Measurements from ENCODE around the gene CACNB3. TPM values are rescaled to one million over a fixed set of nuclear protein-coding genes. Genes with fewer than 3 reads are reported as not detected.

The CACNB3 gene
- total and polyA plus RNA-seq, 4 donors = 8.3 to 33.1 (median 11.1) TPM

DNA sequence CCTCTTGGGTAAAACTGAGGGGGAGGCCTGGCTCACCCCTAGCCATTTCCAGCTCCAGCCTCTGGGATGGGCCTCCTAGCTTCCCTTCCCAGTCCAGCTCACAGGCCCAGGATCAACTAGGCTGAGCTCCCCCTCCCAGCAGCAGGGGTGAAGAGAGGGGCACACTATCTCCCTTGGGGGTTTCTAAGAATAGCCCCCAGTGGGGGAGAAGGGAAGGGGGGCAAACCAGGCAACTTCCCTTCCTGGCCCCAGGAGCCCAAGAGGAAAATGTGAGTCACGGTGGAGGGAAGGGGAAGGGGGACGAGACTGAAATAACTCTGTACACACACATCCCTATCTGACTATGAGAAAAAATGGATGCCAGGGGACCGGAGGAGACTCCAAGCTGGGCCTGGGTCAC lies 38.4 kb upstream of the CACNB3 start:
- H3K27ac ChIP-seq (ENCODE audit: low read depth in 1 of 2, low read length in 1 of 2) = peak overlapping the region in 1 of 2 donors; percentile 81
- H3K4me3 ChIP-seq = no peak overlapping the region
- no peak overlapping the region for H3K9ac ChIP-seq (ENCODE audit: insufficient read depth in 1 of 2, low read length in 2 of 2)
- H3K4me1 ChIP-seq (ENCODE audit: control insufficient read depth in 5 of 5, insufficient read depth in 5 of 5, low read length in 5 of 5) = peaks cover 0 to 13% (median 0%) of the 10 kb centered on the region in 5 donors
- 28 to 39% methylated on average over 3 of the region's 3 CpGs for WGBS, 2 donors
- ATAC-seq (ENCODE audit: insufficient read depth, low FRiP score) (no peak), DNase-seq (peak in 1 of 3 donors; percentile 35)
- H3K27me3 ChIP-seq (ENCODE audit: control insufficient read depth in 3 of 3, insufficient read depth in 3 of 3, low read length in 2 of 3) = no peaks in the 10 kb centered on the region
- no peak for TF ChIP-seq CTCF (IDR thresholded peaks at IDR 0.05; ENCODE audit: control extremely low read depth, extremely low read depth)
- peaks cover 0 to 24% (median 4%) of the 10 kb centered on the region in 4 donors for H3K36me3 ChIP-seq (ENCODE audit: control insufficient read depth in 4 of 4, insufficient read depth in 4 of 4, low read length in 4 of 4)
- no peaks in the 10 kb centered on the region for H3K9me3 ChIP-seq (ENCODE audit: control insufficient read depth in 4 of 4, insufficient read depth in 3 of 4, low read length in 3 of 4)

DNA sequence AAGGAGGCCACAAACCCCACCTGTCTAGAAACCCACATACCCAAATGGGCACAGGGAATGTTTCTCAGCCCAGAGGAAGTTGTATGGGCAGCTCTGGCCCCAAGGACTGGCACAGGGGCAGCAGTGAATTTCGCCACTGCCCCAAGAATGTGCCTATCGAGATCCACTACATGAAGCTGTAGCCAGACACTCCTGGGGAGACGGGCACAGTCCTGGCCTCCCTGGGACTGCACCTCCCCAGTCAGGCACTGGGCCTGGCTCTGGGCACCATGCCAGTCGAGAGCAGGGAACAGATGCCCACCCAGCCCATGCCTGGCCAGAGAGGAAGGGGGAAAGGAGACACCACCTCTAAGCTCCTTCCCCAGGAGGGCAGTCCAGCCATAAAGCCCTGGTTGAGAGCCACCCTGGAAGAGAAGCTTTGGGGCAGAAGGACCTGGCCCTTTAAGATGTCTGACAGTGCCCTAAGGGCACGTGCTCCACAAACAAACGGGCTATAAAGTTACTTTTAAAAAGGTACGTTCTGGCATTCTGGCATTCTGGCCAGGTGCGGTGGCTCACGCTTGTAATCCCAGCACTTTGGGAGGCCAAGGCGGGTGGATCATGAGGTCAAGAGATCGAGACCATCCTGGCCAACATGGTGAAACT lies 37.8 kb upstream of the CACNB3 start:
- Histone ChIP-seq H3K9ac (ENCODE audit: insufficient read depth in 1 of 2, low read length in 2 of 2) (no peak overlapping the region), H3K9me3 (ENCODE audit: control insufficient read depth in 4 of 4, insufficient read depth in 3 of 4, low read length in 3 of 4) (no peaks in the 10 kb centered on the region), H3K36me3 (ENCODE audit: control insufficient read depth in 4 of 4, insufficient read depth in 4 of 4, low read length in 4 of 4) (peaks cover 0 to 21% (median 4%) of the 10 kb centered on the region in 4 donors), H3K27me3 (ENCODE audit: control insufficient read depth in 3 of 3, insufficient read depth in 3 of 3, low read length in 2 of 3) (no peaks in the 10 kb centered on the region), H3K27ac (ENCODE audit: low read depth in 1 of 2, low read length in 1 of 2) (peak overlapping the region; percentile 18 to 81), H3K4me3 (no peak overlapping the region), H3K4me1 (ENCODE audit: control insufficient read depth in 5 of 5, insufficient read depth in 5 of 5, low read length in 5 of 5) (peaks cover 0 to 13% (median 0%) of the 10 kb centered on the region in 5 donors)
- DNase-seq (no peak), ATAC-seq (ENCODE audit: insufficient read depth, low FRiP score) (no peak)
- TF ChIP-seq CTCF (IDR thresholded peaks at IDR 0.05; ENCODE audit: control extremely low read depth, extremely low read depth) = no peak
- 75 to 81% methylated on average over 11 of the region's 11 CpGs for WGBS, 2 donors

GRCh38 chr12:48781750-48782456 lies 36.4 kb upstream of the CACNB3 start:
- WGBS, 2 donors = 88 to 92% methylated on average over 9 of the region's 9 CpGs
- Histone ChIP-seq H3K4me3 (no peak overlapping the region), H3K9ac (ENCODE audit: insufficient read depth in 1 of 2, low read length in 2 of 2) (no peak overlapping the region), H3K9me3 (ENCODE audit: control insufficient read depth in 4 of 4, insufficient read depth in 3 of 4, low read length in 3 of 4) (no peaks in the 10 kb centered on the region), H3K27me3 (ENCODE audit: control insufficient read depth in 3 of 3, insufficient read depth in 3 of 3, low read length in 2 of 3) (no peaks in the 10 kb centered on the region), H3K27ac (ENCODE audit: low read depth in 1 of 2, low read length in 1 of 2) (peak overlapping the region in 1 of 2 donors; percentile 81), H3K4me1 (ENCODE audit: control insufficient read depth in 5 of 5, insufficient read depth in 5 of 5, low read length in 5 of 5) (peaks cover 0 to 17% (median 3%) of the 10 kb centered on the region in 5 donors), H3K36me3 (ENCODE audit: control insufficient read depth in 4 of 4, insufficient read depth in 4 of 4, low read length in 4 of 4) (peaks cover 0 to 11% (median 4%) of the 10 kb centered on the region in 4 donors)
- TF ChIP-seq CTCF (IDR thresholded peaks at IDR 0.05; ENCODE audit: control extremely low read depth, extremely low read depth) = no peak
- DNase-seq = no peak
- ATAC-seq (ENCODE audit: insufficient read depth, low FRiP score) = no peak

All from lung (tissue), 12 donors.